Mucosa of descending colon (tissue), 3 donors: Measurements from ENCODE around the gene ME2. TPM values are rescaled to one million over a fixed set of nuclear protein-coding genes. Genes with fewer than 3 reads are reported as not detected.

Experiments used
- ATAC-seq: fragments of 200-7000 bp; cut with Tn5 transposase; one replicate; pipeline ENCODE4 v1.9.1; 2020; ENCODE audit warnings: mild to moderate bottlenecking, moderate library complexity
- DNase-seq, 3 donors: peaks; one replicate each; pipeline ENCODE4 v3.0.0-alpha.2; 2020
- H3K36me3 ChIP-seq: fragments of 200-600 bp; one replicate; pipeline ENCODE4 v1.8.0; 2021; ENCODE audit warnings: low read depth, mild to moderate bottlenecking
- H3K4me1 ChIP-seq: fragments of 200-600 bp; one replicate; pipeline ENCODE4 v1.8.0; 2021; ENCODE audit warnings: low read depth, mild to moderate bottlenecking
- H3K4me3 ChIP-seq: fragments of 200-600 bp; one replicate; pipeline ENCODE4 v1.8.0; 2021; ENCODE audit warnings: mild to moderate bottlenecking
- H3K9me3 ChIP-seq: fragments of 200-600 bp; one replicate; pipeline ENCODE4 v1.8.0; 2021; ENCODE audit warnings: mild to moderate bottlenecking
- CTCF ChIP-seq: fragments of 200-600 bp; IDR thresholded peaks from one replicate; pipeline ENCODE4 v1.8.0; 2022; ENCODE audit warnings: antibody characterized with exemption, mild to moderate bottlenecking
- intact Hi-C, 2 donors: fragments of 100-400 bp; cut with DNase I in 1 of 2; cut with micrococcal nuclease in 1 of 2; formaldehyde crosslinking; loops; one replicate each; pipeline versions ENCODE4 v1.11.0 to v1.11.1; 2022; cut with DNase I, micrococcal nuclease
- total RNA-seq, 3 donors: library from RNA; stranded (reverse); fragmentation: NEBNext Ultra II Directional in 2 of 3; extraction: Animal tissue kit (Norgen Biotek cat#: 25700) in 2 of 3; gene quantifications; one replicate each; pipeline versions ENCODE4 v1.2.1 to v1.2.4, GENCODE V29; 2021 to 2023
- donor health status: DM: no; HTN: no; CAD: no; lungs with moderate emphysema.
- donor health status: DM: no; HTN: no; CAD: no.
- donor health status: DM: no; HTN: yes; CAD: no.

The ME2 gene
- total RNA-seq, 3 donors from 2014 or later = 64.2 to 85.2 (median 74.6) TPM

GRCh38 chr18:50895350-50896045 lies 16.6 kb downstream of the ME2 start:
- H3K4me1 ChIP-seq = no peaks in the 10 kb centered on the region
- intact Hi-C loops = no loop called here
- no peak overlapping the region for H3K4me3 ChIP-seq
- H3K36me3 ChIP-seq = no peaks in the 10 kb centered on the region
- peaks cover 2% of the 10 kb centered on the region for H3K9me3 ChIP-seq
- no peak for TF ChIP-seq CTCF
- DNase-seq = no peak
- ATAC-seq = no peak

GRCh38 chr18:50896093-50896492 lies 17.2 kb downstream of the ME2 start:
- Histone ChIP-seq H3K9me3 (no peaks in the 10 kb centered on the region), H3K4me1 (no peaks in the 10 kb centered on the region), H3K4me3 (no peak overlapping the region), H3K36me3 (no peaks in the 10 kb centered on the region)
- DNase-seq = no peak
- no peak for ATAC-seq
- no peak for TF ChIP-seq CTCF
- intact Hi-C loops = no loop called here

- no peaks in the 10 kb centered on the region for H3K9me3 ChIP-seq
- intact Hi-C loops = no loop called here
- no peak for TF ChIP-seq CTCF
- H3K36me3 ChIP-seq = no peaks in the 10 kb centered on the region
- no peak for DNase-seq
- no peak for ATAC-seq
- H3K4me1 ChIP-seq = no peaks in the 10 kb centered on the region
- no peak overlapping the region for H3K4me3 ChIP-seq
These were observed 20.0 kb downstream of the ME2 start for GRCh38 chr18:50898919-50899318.

GRCh38 chr18:50902797-50903196 lies 23.9 kb downstream of the ME2 start:
- TF ChIP-seq CTCF = no peak
- intact Hi-C loops = no loop called here
- H3K36me3 ChIP-seq = no peaks in the 10 kb centered on the region
- no peak overlapping the region for H3K4me3 ChIP-seq
- DNase-seq (no peak), ATAC-seq (no peak)
- H3K9me3 ChIP-seq = peaks cover 4% of the 10 kb centered on the region
- H3K4me1 ChIP-seq = no peaks in the 10 kb centered on the region

GRCh38 chr18:50906843-50907242 lies 27.9 kb downstream of the ME2 start:
- ATAC-seq (no peak), DNase-seq (no peak)
- peaks cover 4% of the 10 kb centered on the region for H3K9me3 ChIP-seq
- no peak overlapping the region for H3K4me3 ChIP-seq
- no peaks in the 10 kb centered on the region for H3K36me3 ChIP-seq
- H3K4me1 ChIP-seq = no peaks in the 10 kb centered on the region
- intact Hi-C loops = no loop called here
- no peak for TF ChIP-seq CTCF

GRCh38 chr18:50909261-50909660 lies 30.3 kb downstream of the ME2 start:
- DNase-seq (no peak), ATAC-seq (no peak)
- TF ChIP-seq CTCF = no peak
- Histone ChIP-seq H3K4me1 (no peaks in the 10 kb centered on the region), H3K9me3 (peaks cover 4% of the 10 kb centered on the region), H3K4me3 (no peak overlapping the region), H3K36me3 (no peaks in the 10 kb centered on the region)
- intact Hi-C loops = no loop called here
